ENCODE results near the gene CMTM1. TPM values are rescaled to one million over a fixed set of nuclear protein-coding genes. Genes with fewer than 3 reads are reported as not detected.
"Not testable (repeated sequence)": the region's sequence is repeated elsewhere in the genome, so short reads cannot be mapped to it uniquely, and the experiment has no call there.

CMTM1 gene
- total and polyA plus RNA-seq, 2 experiments from 2014 or later = 1.4 to 1.8 TPM

DNA sequence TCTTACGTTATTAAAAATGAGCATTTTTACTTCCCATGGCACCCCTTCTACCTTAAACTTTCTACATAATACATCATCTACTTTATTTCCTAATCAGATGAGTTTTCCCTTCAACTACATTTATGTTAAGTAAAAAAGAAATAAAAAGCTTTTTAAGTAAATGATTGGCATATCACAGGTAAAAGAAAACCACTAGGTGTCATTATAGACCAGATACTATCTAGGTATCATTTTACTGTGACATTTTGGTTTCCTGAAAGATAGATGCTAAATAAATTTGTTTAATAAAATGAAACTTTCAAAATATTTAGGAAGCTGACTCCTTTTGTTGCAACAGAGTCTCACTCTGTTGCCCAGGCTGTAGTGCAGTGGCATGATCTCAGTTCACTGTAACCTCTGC, 3.8 kb upstream of the CMTM1 start:
- Histone ChIP-seq H3K4me3 (no peak overlapping the region), H3K4me1 (ENCODE audit: insufficient read depth) (no peaks in the 10 kb centered on the region), H3K27me3 (no peaks in the 10 kb centered on the region), H4K20me1 (ENCODE audit: insufficient read depth, poor library complexity, severe bottlenecking) (no peaks in the 10 kb centered on the region), H3K79me2 (no peaks in the 10 kb centered on the region), H2AFZ (no peak overlapping the region), H3K9me2 (replicated peaks; ENCODE audit: insufficient read depth) (no peaks in the 10 kb centered on the region), H3K36me3 (replicated peaks; ENCODE audit: insufficient read depth, low read depth) (no peaks in the 10 kb centered on the region), H3K9me3 (ENCODE audit: low read depth) (no peaks in the 10 kb centered on the region), H3K27ac (no peak overlapping the region), H3K4me2 (no peak overlapping the region)
- WGBS (ENCODE audit: low lambda C conversion rate, missing lambda C conversion rate) = 92% methylated on average over 1 of the region's 1 CpG
- TF ChIP-seq, protein P1, sequence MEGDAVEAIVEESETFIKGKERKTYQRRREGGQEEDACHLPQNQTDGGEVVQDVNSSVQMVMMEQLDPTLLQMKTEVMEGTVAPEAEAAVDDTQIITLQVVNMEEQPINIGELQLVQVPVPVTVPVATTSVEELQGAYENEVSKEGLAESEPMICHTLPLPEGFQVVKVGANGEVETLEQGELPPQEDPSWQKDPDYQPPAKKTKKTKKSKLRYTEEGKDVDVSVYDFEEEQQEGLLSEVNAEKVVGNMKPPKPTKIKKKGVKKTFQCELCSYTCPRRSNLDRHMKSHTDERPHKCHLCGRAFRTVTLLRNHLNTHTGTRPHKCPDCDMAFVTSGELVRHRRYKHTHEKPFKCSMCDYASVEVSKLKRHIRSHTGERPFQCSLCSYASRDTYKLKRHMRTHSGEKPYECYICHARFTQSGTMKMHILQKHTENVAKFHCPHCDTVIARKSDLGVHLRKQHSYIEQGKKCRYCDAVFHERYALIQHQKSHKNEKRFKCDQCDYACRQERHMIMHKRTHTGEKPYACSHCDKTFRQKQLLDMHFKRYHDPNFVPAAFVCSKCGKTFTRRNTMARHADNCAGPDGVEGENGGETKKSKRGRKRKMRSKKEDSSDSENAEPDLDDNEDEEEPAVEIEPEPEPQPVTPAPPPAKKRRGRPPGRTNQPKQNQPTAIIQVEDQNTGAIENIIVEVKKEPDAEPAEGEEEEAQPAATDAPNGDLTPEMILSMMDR (IDR thresholded peaks at IDR 0.05; ENCODE audit: poor library complexity) = peak; percentile 29
- no peak for TF ChIP-seq EZH2 (IDR thresholded peaks at IDR 0.05; ENCODE audit: borderline replicate concordance)
- TF ChIP-seq EZH2phosphoT487 (IDR thresholded peaks at IDR 0.05; ENCODE audit: low read depth, severe bottlenecking, unreplicated experiment) = no peak
- DNase-seq (ENCODE audit: low spot score) = no peak

DNA sequence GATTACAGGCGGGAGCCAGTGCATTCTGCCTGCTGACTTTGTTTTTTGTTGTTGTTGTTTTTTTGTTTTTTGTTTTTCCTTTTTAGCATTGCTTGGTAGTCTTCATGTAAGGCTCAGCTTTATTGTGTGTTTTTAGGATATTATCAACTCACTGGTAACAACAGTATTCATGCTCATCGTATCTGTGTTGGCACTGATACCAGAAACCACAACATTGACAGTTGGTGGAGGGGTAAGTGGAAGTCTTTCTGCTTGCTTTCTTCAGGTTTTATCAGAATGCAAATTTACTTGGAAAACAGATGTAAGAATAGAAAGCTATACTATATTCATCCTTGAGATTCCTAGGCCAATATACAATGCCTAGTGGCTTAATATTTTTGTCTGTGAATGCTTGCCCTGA, 3.3 kb upstream of the CMTM1 start:
- no peak overlapping the region for H3K4me3 ChIP-seq

DNA sequence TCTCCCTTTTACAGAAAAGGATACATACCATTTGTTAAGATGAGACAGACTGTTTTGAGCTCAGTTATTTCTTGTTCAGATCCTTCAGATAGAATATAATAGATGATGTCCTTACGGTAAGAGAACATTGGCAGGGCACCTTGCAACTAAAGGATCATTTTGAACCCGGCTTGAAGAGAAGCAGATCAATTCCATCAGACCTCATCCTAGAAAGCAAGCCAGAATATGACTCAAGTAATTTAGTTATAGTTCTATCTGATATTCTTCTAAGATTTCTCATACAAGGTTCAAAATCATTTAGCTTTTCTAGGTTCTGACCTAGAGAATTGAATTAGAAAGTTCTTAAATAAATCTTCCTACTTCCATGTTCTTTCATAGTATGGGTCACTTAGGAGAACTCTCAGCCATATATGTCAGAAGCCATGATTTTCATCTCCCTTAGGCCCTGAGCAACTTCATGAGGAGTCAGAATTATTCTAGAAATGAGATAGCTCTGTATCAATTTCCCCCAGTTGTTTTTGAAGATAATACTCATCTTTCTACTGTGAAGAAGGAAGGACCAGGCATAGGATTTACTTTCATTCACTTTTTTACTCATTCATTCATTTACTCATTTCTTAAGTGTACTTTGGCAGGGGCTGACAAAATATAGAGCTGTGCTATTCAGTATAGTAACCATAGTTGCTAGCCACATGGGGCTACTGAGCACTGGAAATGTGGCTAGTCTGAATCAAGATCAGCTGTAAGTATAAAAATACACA, 2.5 kb upstream of the CMTM1 start:
- TF ChIP-seq EZH2phosphoT487 (IDR thresholded peaks at IDR 0.05; ENCODE audit: low read depth, severe bottlenecking, unreplicated experiment) (no peak), EZH2 (IDR thresholded peaks at IDR 0.05; ENCODE audit: borderline replicate concordance) (no peak)
- TF ChIP-seq, protein P1 (IDR thresholded peaks at IDR 0.05; ENCODE audit: poor library complexity) = no peak
- no peaks in the 10 kb centered on the region for H3K36me3 ChIP-seq (replicated peaks; ENCODE audit: insufficient read depth, low read depth)
- H3K79me2 ChIP-seq = no peaks in the 10 kb centered on the region

More for the DNA sequence above, 3.3 kb upstream of the CMTM1 start:
- no peaks in the 10 kb centered on the region for H3K79me2 ChIP-seq
- H3K27ac ChIP-seq = no peak overlapping the region
- no peaks in the 10 kb centered on the region for H3K27me3 ChIP-seq
- no peak for DNase-seq (ENCODE audit: low spot score)
- TF ChIP-seq, protein P1 (IDR thresholded peaks at IDR 0.05; ENCODE audit: poor library complexity) = no peak
- no peak for TF ChIP-seq EZH2phosphoT487 (IDR thresholded peaks at IDR 0.05; ENCODE audit: low read depth, severe bottlenecking, unreplicated experiment)
- no peak for TF ChIP-seq EZH2 (IDR thresholded peaks at IDR 0.05; ENCODE audit: borderline replicate concordance)
- H4K20me1 ChIP-seq (ENCODE audit: insufficient read depth, poor library complexity, severe bottlenecking) = no peaks in the 10 kb centered on the region
- H3K4me1 ChIP-seq (ENCODE audit: insufficient read depth) = no peaks in the 10 kb centered on the region
- WGBS (ENCODE audit: low lambda C conversion rate, missing lambda C conversion rate) = 93% methylated on average over 2 of the region's 2 CpGs
- H3K4me2 ChIP-seq = no peak overlapping the region
- no peaks in the 10 kb centered on the region for H3K36me3 ChIP-seq (replicated peaks; ENCODE audit: insufficient read depth, low read depth)
- H3K9me2 ChIP-seq (replicated peaks; ENCODE audit: insufficient read depth) = no peaks in the 10 kb centered on the region
- no peaks in the 10 kb centered on the region for H3K9me3 ChIP-seq (ENCODE audit: low read depth)
- H2AFZ ChIP-seq = no peak overlapping the region

DNA sequence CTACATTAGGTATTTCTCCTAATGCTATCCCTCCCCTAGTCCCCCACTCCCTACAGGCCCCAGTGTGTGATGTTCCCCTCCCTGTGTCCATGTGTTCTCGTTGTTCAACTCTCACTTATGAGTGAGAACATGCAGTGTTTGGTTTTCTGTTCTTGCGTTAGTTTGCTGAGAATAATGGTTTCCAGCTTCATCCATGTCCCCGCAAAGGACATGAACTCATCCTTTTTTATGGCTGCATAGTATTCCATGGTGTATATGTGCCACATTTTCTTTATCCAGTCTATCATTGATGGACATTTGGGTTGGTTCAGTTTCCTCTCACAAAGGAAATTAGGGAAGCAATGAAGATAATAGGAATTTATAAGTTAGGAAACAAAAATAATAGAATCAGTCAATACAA, 1.0 kb downstream of the CMTM1 start:
- not testable (repeated sequence) for H2AFZ ChIP-seq; DNase-seq (ENCODE audit: low spot score); H4K20me1 ChIP-seq (ENCODE audit: insufficient read depth, poor library complexity, severe bottlenecking); H3K9me2 ChIP-seq (replicated peaks; ENCODE audit: insufficient read depth); H3K27ac ChIP-seq; H3K4me1 ChIP-seq (ENCODE audit: insufficient read depth); H3K9me3 ChIP-seq (ENCODE audit: low read depth); H3K79me2 ChIP-seq; H3K27me3 ChIP-seq; H3K4me2 ChIP-seq; H3K4me3 ChIP-seq; H3K36me3 ChIP-seq (replicated peaks; ENCODE audit: insufficient read depth, low read depth)
- 96% methylated on average over 3 of the region's 3 CpGs for WGBS (ENCODE audit: low lambda C conversion rate, missing lambda C conversion rate)

More for the DNA sequence above, 2.5 kb upstream of the CMTM1 start:
- Histone ChIP-seq H3K4me3 (no peak overlapping the region), H3K9me3 (ENCODE audit: low read depth) (no peaks in the 10 kb centered on the region), H3K4me2 (no peak overlapping the region), H4K20me1 (ENCODE audit: insufficient read depth, poor library complexity, severe bottlenecking) (no peaks in the 10 kb centered on the region), H2AFZ (no peak overlapping the region), H3K27ac (no peak overlapping the region), H3K4me1 (ENCODE audit: insufficient read depth) (no peaks in the 10 kb centered on the region), H3K27me3 (no peaks in the 10 kb centered on the region), H3K9me2 (replicated peaks; ENCODE audit: insufficient read depth) (no peaks in the 10 kb centered on the region)
- WGBS (ENCODE audit: low lambda C conversion rate, missing lambda C conversion rate) = 96% methylated on average over 2 of the region's 2 CpGs
- no peak for DNase-seq (ENCODE audit: low spot score)

Data from hepatocyte (in vitro differentiated cells).